Naive thymus-derived CD4-positive, alpha-beta T cell (primary cell): ENCODE results near the gene ZC2HC1C. TPM values are rescaled to one million over a fixed set of nuclear protein-coding genes. Genes with fewer than 3 reads are reported as not detected.

Experiments used
- ATAC-seq: fragments of 150-1000 bp; cut with Tn5 transposase; 2 replicates; pipeline ENCODE4 v1.10.0; 2021; ENCODE audit warnings: mild to moderate bottlenecking, moderate library complexity
- CTCF ChIA-PET: fragments of 350-600 bp; sonication (Branson Sonifier 250); formaldehyde crosslinking; loops from one replicate; lab custom pipeline; 2021; ENCODE audit warnings: antibody characterized with exemption; lab: Charles Lee
- POLR2A ChIA-PET: fragments of 350-600 bp; sonication (Branson Sonifier 250); formaldehyde crosslinking; loops from one replicate; lab custom pipeline; 2021; ENCODE audit warnings: antibody characterized with exemption, inconsistent platforms; lab: Charles Lee
- DNase-seq, 9 donors: peaks; one replicate each; pipeline versions ENCODE4 v3.0.0 to v3.0.0-alpha.2; 2020 to 2022; ENCODE audit warnings: mixed read lengths in 1 of 9
- H3K27ac ChIP-seq: one replicate; pipeline ENCODE4 v1.7.0; 2013; ENCODE audit warnings: mild to moderate bottlenecking, low read depth, low read length, moderate library complexity
- H3K27me3 ChIP-seq, 2 donors: one replicate each; pipeline ENCODE4 v1.7.0; 2013; ENCODE audit warnings: low read length in 2 of 2, mild to moderate bottlenecking in 2 of 2, moderate library complexity in 2 of 2; ENCODE audit not compliant: control insufficient read depth in 2 of 2, insufficient read depth in 2 of 2
- H3K36me3 ChIP-seq, 3 experiments: 1 replicate in 2 of 3; 2 replicates in 1 of 3; pipeline ENCODE4 v1.7.0; 2013; ENCODE audit warnings: low read length in 3 of 3, mild to moderate bottlenecking in 3 of 3, moderate library complexity in 1 of 3; ENCODE audit not compliant: insufficient read depth in 3 of 3, control insufficient read depth in 2 of 3
- H3K4me1 ChIP-seq, 2 donors: one replicate each; pipeline ENCODE4 v1.7.0; 2013; ENCODE audit warnings: low read length in 2 of 2, mild to moderate bottlenecking in 2 of 2, moderate library complexity in 1 of 2; ENCODE audit not compliant: control insufficient read depth in 2 of 2, insufficient read depth in 2 of 2
- H3K4me3 ChIP-seq: 2 replicates; pipeline ENCODE4 v1.7.0; 2013; ENCODE audit warnings: mild to moderate bottlenecking, low read length
- H3K9me3 ChIP-seq, 3 experiments: 1 replicate in 2 of 3; 2 replicates in 1 of 3; pipeline ENCODE4 v1.7.0; 2013; ENCODE audit warnings: low read length in 3 of 3; ENCODE audit not compliant: control insufficient read depth in 2 of 3
- H3K27ac Mint-ChIP-seq, 9 donors: one replicate each; pipeline ENCODE4 v1.8.0; 2020 to 2022; ENCODE audit warnings: mixed read lengths in 9 of 9, mild to moderate bottlenecking in 8 of 9, moderate library complexity in 5 of 9, inconsistent platforms in 2 of 9
- H3K27me3 Mint-ChIP-seq, 5 donors: one replicate each; pipeline ENCODE4 v1.8.0; 2021 to 2022; ENCODE audit warnings: mixed read lengths in 5 of 5, mild to moderate bottlenecking in 1 of 5
- H3K36me3 Mint-ChIP-seq, 5 donors: one replicate each; pipeline ENCODE4 v1.8.0; 2020 to 2022; ENCODE audit warnings: mixed read lengths in 5 of 5, mild to moderate bottlenecking in 3 of 5, inconsistent platforms in 1 of 5
- H3K4me1 Mint-ChIP-seq, 7 donors: one replicate each; pipeline ENCODE4 v1.8.0; 2020 to 2022; ENCODE audit warnings: mixed read lengths in 7 of 7, mild to moderate bottlenecking in 3 of 7, inconsistent platforms in 1 of 7
- H3K4me3 Mint-ChIP-seq, 10 donors: one replicate each; pipeline ENCODE4 v1.8.0; 2020 to 2022; ENCODE audit warnings: mild to moderate bottlenecking in 10 of 10, mixed read lengths in 10 of 10, moderate library complexity in 6 of 10, inconsistent platforms in 2 of 10
- H3K9me3 Mint-ChIP-seq, 11 donors: one replicate each; pipeline ENCODE4 v1.8.0; 2020 to 2022; ENCODE audit warnings: mixed read lengths in 11 of 11, mild to moderate bottlenecking in 4 of 11, inconsistent platforms in 1 of 11, moderate library complexity in 1 of 11
- intact Hi-C, 2 donors: fragments of 100-400 bp; cut with micrococcal nuclease; formaldehyde crosslinking; loops; one replicate each; pipeline ENCODE4 v1.15.1; 2023
- polyA plus RNA-seq, 2 donors: library from polyadenylated mRNA; unstranded; fragments of 300-500 nt; fragmentation: Illumina TruSeq; gene quantifications; one replicate each; pipeline ENCODE4 v1.2.3, GENCODE V29; 2021
- total RNA-seq, 6 experiments: library from RNA in 5 of 6; stranded (reverse) in 5 of 6; gene quantifications; 1 replicate in 5 of 6; 2 replicates in 1 of 6; pipeline ENCODE4 v1.2.3 and lab custom pipeline; 2021 to 2026

ZC2HC1C gene
- total and polyA plus RNA-seq, 7 experiments from 2014 or later, result 0.30 to 1.7 (median 0.41) TPM; not detected in 4

GRCh38 chr14:75032939-75033338 lies 36.5 kb upstream of the ZC2HC1C start:
- Mint-ChIP-seq H3K4me3 (no peak overlapping the region), H3K27ac (no peak overlapping the region), H3K4me1 (peaks cover 0 to 6% (median 2%) of the 10 kb centered on the region in 7 donors), H3K27me3 (no peaks in the 10 kb centered on the region), H3K9me3 (no peaks in the 10 kb centered on the region), H3K36me3 (peaks cover 13 to 55% (median 28%) of the 10 kb centered on the region in 5 donors)
- Histone ChIP-seq H3K27ac (no peak overlapping the region), H3K4me1 (no peaks in the 10 kb centered on the region), H3K36me3 (peaks cover 2 to 45% (median 5%) of the 10 kb centered on the region in 3 experiments), H3K27me3 (no peaks in the 10 kb centered on the region), H3K9me3 (no peaks in the 10 kb centered on the region), H3K4me3 (no peak overlapping the region)
- ATAC-seq (no peak), DNase-seq (no peak)
- CTCF ChIA-PET, result no interaction called here
- intact Hi-C loops, result no loop called here
- POLR2A ChIA-PET, result no interaction called here

GRCh38 chr14:75040507-75040906 lies 28.9 kb upstream of the ZC2HC1C start:
- Mint-ChIP-seq H3K27ac (no peak overlapping the region), H3K27me3 (no peaks in the 10 kb centered on the region), H3K9me3 (no peaks in the 10 kb centered on the region), H3K4me1 (peaks cover 10 to 23% (median 18%) of the 10 kb centered on the region in 7 donors), H3K4me3 (no peak overlapping the region), H3K36me3 (peaks cover 8 to 28% (median 27%) of the 10 kb centered on the region in 5 donors)
- peaks cover 0 to 4% of the 10 kb centered on the region in 2 donors for H3K4me1 ChIP-seq
- H3K36me3 ChIP-seq, result peaks cover 4 to 26% (median 5%) of the 10 kb centered on the region in 3 experiments
- CTCF ChIA-PET, result no interaction called here
- POLR2A ChIA-PET, result no interaction called here
- H3K27ac ChIP-seq, result no peak overlapping the region
- no peak for DNase-seq
- no peak for ATAC-seq
- H3K9me3 ChIP-seq, result no peaks in the 10 kb centered on the region
- no peaks in the 10 kb centered on the region for H3K27me3 ChIP-seq
- intact Hi-C loops, result no loop called here
- H3K4me3 ChIP-seq, result no peak overlapping the region

- Mint-ChIP-seq H3K27ac (no peak overlapping the region), H3K4me3 (no peak overlapping the region), H3K9me3 (no peaks in the 10 kb centered on the region), H3K4me1 (peaks cover 14 to 26% (median 22%) of the 10 kb centered on the region in 7 donors), H3K27me3 (no peaks in the 10 kb centered on the region), H3K36me3 (peaks cover 8 to 25% (median 23%) of the 10 kb centered on the region in 5 donors)
- H3K9me3 ChIP-seq, result no peaks in the 10 kb centered on the region
- H3K27me3 ChIP-seq, result no peaks in the 10 kb centered on the region
- ChIA-PET CTCF (no interaction called here), POLR2A (no interaction called here)
- H3K4me1 ChIP-seq, result peaks cover 0 to 4% of the 10 kb centered on the region in 2 donors
- DNase-seq, result no peak
- no peak overlapping the region for H3K4me3 ChIP-seq
- no peak overlapping the region for H3K27ac ChIP-seq
- intact Hi-C loops, result no loop called here
- ATAC-seq, result no peak
- H3K36me3 ChIP-seq, result peaks cover 4 to 22% (median 5%) of the 10 kb centered on the region in 3 experiments
Observed at GRCh38 chr14:75040959-75041358, 28.5 kb upstream of the ZC2HC1C start.

GRCh38 chr14:75041613-75042012 lies 27.8 kb upstream of the ZC2HC1C start:
- Histone ChIP-seq H3K4me1 (peaks cover 0 to 4% of the 10 kb centered on the region in 2 donors), H3K4me3 (no peak overlapping the region), H3K27ac (no peak overlapping the region), H3K27me3 (no peaks in the 10 kb centered on the region), H3K36me3 (peaks cover 4 to 21% (median 5%) of the 10 kb centered on the region in 3 experiments), H3K9me3 (no peaks in the 10 kb centered on the region)
- intact Hi-C loops, result no loop called here
- POLR2A ChIA-PET, result no interaction called here
- Mint-ChIP-seq H3K4me3 (no peak overlapping the region), H3K36me3 (peaks cover 6 to 23% (median 20%) of the 10 kb centered on the region in 5 donors), H3K27me3 (no peaks in the 10 kb centered on the region), H3K9me3 (no peaks in the 10 kb centered on the region), H3K4me1 (peaks cover 14 to 31% (median 29%) of the 10 kb centered on the region in 7 donors), H3K27ac (no peak overlapping the region)
- CTCF ChIA-PET, result interaction anchor here (0.8 kb wide), 1 partner anchor 23 kb away, joined by 3 read pairs; no protein-coding TSS in a partner anchor
- DNase-seq, result no peak
- no peak for ATAC-seq

- Histone ChIP-seq H3K36me3 (peaks cover 4 to 21% (median 5%) of the 10 kb centered on the region in 3 experiments), H3K9me3 (no peaks in the 10 kb centered on the region), H3K27ac (no peak overlapping the region), H3K4me1 (peaks cover 0 to 4% of the 10 kb centered on the region in 2 donors), H3K27me3 (no peaks in the 10 kb centered on the region), H3K4me3 (no peak overlapping the region)
- H3K4me3 Mint-ChIP-seq, result no peak overlapping the region
- H3K9me3 Mint-ChIP-seq, result no peaks in the 10 kb centered on the region
- DNase-seq (no peak), ATAC-seq (no peak)
- ChIA-PET POLR2A (no interaction called here), CTCF (interaction anchor here (0.8 kb wide), 1 partner anchor 23 kb away, joined by 3 read pairs; no protein-coding TSS in a partner anchor)
- H3K27ac Mint-ChIP-seq, result no peak overlapping the region
- peaks cover 2 to 20% (median 19%) of the 10 kb centered on the region in 5 donors for H3K36me3 Mint-ChIP-seq
- H3K27me3 Mint-ChIP-seq, result no peaks in the 10 kb centered on the region
- peaks cover 13 to 34% (median 32%) of the 10 kb centered on the region in 7 donors for H3K4me1 Mint-ChIP-seq
- intact Hi-C loops, result no loop called here
Observed at GRCh38 chr14:75042035-75042434, 27.4 kb upstream of the ZC2HC1C start.

- DNase-seq (no peak), ATAC-seq (no peak)
- Mint-ChIP-seq H3K4me1 (peaks cover 18 to 51% (median 45%) of the 10 kb centered on the region in 7 donors), H3K36me3 (peaks cover 0 to 31% (median 25%) of the 10 kb centered on the region in 5 donors), H3K9me3 (no peaks in the 10 kb centered on the region), H3K27ac (no peak overlapping the region), H3K27me3 (no peaks in the 10 kb centered on the region), H3K4me3 (peak overlapping the region in 2 of 10 donors; percentile 14 to 45)
- Histone ChIP-seq H3K27ac (no peak overlapping the region), H3K4me3 (no peak overlapping the region), H3K27me3 (no peaks in the 10 kb centered on the region), H3K36me3 (peaks cover 0 to 13% (median 5%) of the 10 kb centered on the region in 3 experiments), H3K9me3 (no peaks in the 10 kb centered on the region), H3K4me1 (peaks cover 0 to 4% of the 10 kb centered on the region in 2 donors)
- ChIA-PET POLR2A (interaction anchor here (1.3 kb wide), 1 partner anchor 12 kb away, joined by 3 read pairs; no protein-coding TSS in a partner anchor), CTCF (no interaction called here)
- intact Hi-C loops, result no loop called here
Observed at GRCh38 chr14:75044322-75044721, 25.1 kb upstream of the ZC2HC1C start.

GRCh38 chr14:75044752-75045151 lies 24.7 kb upstream of the ZC2HC1C start:
- Histone ChIP-seq H3K27ac (no peak overlapping the region), H3K4me3 (no peak overlapping the region), H3K27me3 (no peaks in the 10 kb centered on the region), H3K36me3 (peaks cover 0 to 13% (median 5%) of the 10 kb centered on the region in 3 experiments), H3K4me1 (peaks cover 0 to 4% of the 10 kb centered on the region in 2 donors), H3K9me3 (no peaks in the 10 kb centered on the region)
- H3K9me3 Mint-ChIP-seq, result no peaks in the 10 kb centered on the region
- peak overlapping the region in 3 of 10 donors; percentile 16 to 45 (median 21) for H3K4me3 Mint-ChIP-seq
- no peak for ATAC-seq
- ChIA-PET POLR2A (interaction anchor here (0.6 to 1.3 kb wide), 3 partner anchors 12 to 36 kb away, joined by 3 to 4 read pairs (median 4); partner anchors contain the start of gene ACYP1), CTCF (no interaction called here)
- no peaks in the 10 kb centered on the region for H3K27me3 Mint-ChIP-seq
- H3K36me3 Mint-ChIP-seq, result peaks cover 0 to 31% (median 25%) of the 10 kb centered on the region in 5 donors
- H3K27ac Mint-ChIP-seq, result no peak overlapping the region
- H3K4me1 Mint-ChIP-seq, result peaks cover 18 to 56% (median 49%) of the 10 kb centered on the region in 7 donors
- DNase-seq, result no peak
- intact Hi-C loops, result no loop called here
